H4 (cell line): ENCODE data around the gene SPTY2D1. TPM values are rescaled to one million over a fixed set of nuclear protein-coding genes. Genes with fewer than 3 reads are reported as not detected.
A peak's percentile ranks its signal among the peaks of the same experiment; 100 is the strongest.
"Not testable (repeated sequence)": the region's sequence is repeated elsewhere in the genome, so short reads cannot be mapped to it uniquely, and the experiment has no call there.

ENCODE experiments used
- DNase-seq: peaks from one replicate; pipeline ENCODE4 v3.0.0-alpha.2; 2015; ENCODE audit warnings: low spot score
- total RNA-seq: library from RNA; depleted of rRNA; stranded (reverse); fragments of >200 nt; shearing (Covaris generic); gene quantifications from 2 replicates; pipeline ENCODE4 v1.2.3, GENCODE V29; 2014; rRNA removed

SPTY2D1 gene
- total RNA-seq, result 15.3 and 24.5 TPM in 2 replicates

- DNase-seq, result peak; percentile 100
These were observed at the start of gene SPTY2D1 for GRCh38 chr11:18634140-18635032. SPTY2D1 (minus strand) TSS chr11:18634342; CDS start chr11:18634257, 85 bp downstream.

GRCh38 chr11:18682466-18682865 lies 48.3 kb upstream of the SPTY2D1 start:
- DNase-seq, result no peak

- DNase-seq, result not testable (repeated sequence)
These were observed 47.8 kb upstream of the SPTY2D1 start for GRCh38 chr11:18681949-18682348.

- no peak for DNase-seq
These were observed 43.4 kb upstream of the SPTY2D1 start for GRCh38 chr11:18677560-18677959.

GRCh38 chr11:18676803-18677202 lies 42.7 kb upstream of the SPTY2D1 start:
- DNase-seq, result no peak

GRCh38 chr11:18672209-18672608 lies 38.1 kb upstream of the SPTY2D1 start:
- peak; percentile 60 for DNase-seq

GRCh38 chr11:18671246-18671645 lies 37.1 kb upstream of the SPTY2D1 start:
- DNase-seq, result no peak

GRCh38 chr11:18669711-18670110 lies 35.6 kb upstream of the SPTY2D1 start:
- DNase-seq, result no peak

GRCh38 chr11:18669219-18669596 lies 35.1 kb upstream of the SPTY2D1 start:
- peak; percentile 39 for DNase-seq

- DNase-seq, result peak; percentile 27
These were observed 34.0 kb upstream of the SPTY2D1 start for GRCh38 chr11:18668131-18668530.

GRCh38 chr11:18665353-18665872 lies 31.3 kb upstream of the SPTY2D1 start:
- not testable (repeated sequence) for DNase-seq

GRCh38 chr11:18657673-18658072 lies 23.5 kb upstream of the SPTY2D1 start:
- DNase-seq, result no peak

- DNase-seq, result peak; percentile 44
These were observed 16.9 kb upstream of the SPTY2D1 start for GRCh38 chr11:18650859-18651557.

- no peak for DNase-seq
These were observed 16.2 kb upstream of the SPTY2D1 start for GRCh38 chr11:18650353-18650752.

GRCh38 chr11:18643034-18643433 lies 8.9 kb upstream of the SPTY2D1 start:
- DNase-seq, result not testable (repeated sequence)

- DNase-seq, result no peak
These were observed 7.5 kb upstream of the SPTY2D1 start for GRCh38 chr11:18641677-18642076.

- DNase-seq, result no peak
These were observed 644 bp downstream of the SPTY2D1 start for GRCh38 chr11:18633256-18634139.

- DNase-seq, result no peak
These were observed 1.3 kb downstream of the SPTY2D1 start for GRCh38 chr11:18632841-18633240.

- DNase-seq, result no peak
These were observed 10.0 kb downstream of the SPTY2D1 start for GRCh38 chr11:18624161-18624560.

- DNase-seq, result no peak
These were observed 10.4 kb downstream of the SPTY2D1 start for GRCh38 chr11:18623707-18624106.

- DNase-seq, result no peak
These were observed 15.7 kb downstream of the SPTY2D1 start for GRCh38 chr11:18618342-18619025.
